ENCODE data around the gene LILRA1. TPM values are rescaled to one million over a fixed set of nuclear protein-coding genes. Genes with fewer than 3 reads are reported as not detected.
"Not testable (repeated sequence)": the region's sequence is repeated elsewhere in the genome, so short reads cannot be mapped to it uniquely, and the experiment has no call there.

The LILRA1 gene
- not detected for total RNA-seq

DNA sequence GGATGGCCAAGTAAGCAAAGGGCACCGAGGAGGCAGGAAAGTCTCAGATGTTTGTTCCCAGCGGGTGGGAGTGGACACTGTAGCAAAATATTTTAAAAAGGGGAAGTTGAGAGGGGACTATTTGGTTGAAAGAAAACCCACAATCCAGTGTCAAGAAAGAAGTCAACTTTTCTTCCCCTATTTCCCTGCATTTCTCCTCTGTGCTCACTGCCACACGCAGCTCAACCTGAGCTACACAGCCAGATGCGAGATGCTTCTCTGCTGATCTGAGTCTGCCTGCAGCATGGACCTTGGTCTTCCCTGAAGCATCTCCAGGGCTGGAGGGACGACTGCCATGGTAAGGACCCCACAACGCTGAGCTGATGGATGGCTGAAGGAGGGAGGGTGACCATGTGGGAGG lies at the start of gene LILRA1:
Gene LILRA1 (plus strand): TSS at position 188 of the 400 bp plus-strand sequence. CDS start 613 bp downstream, outside the sequence.
- H3K4me1 ChIP-seq; H3K27me3 ChIP-seq; H3K4me3 ChIP-seq; H3K9me3 ChIP-seq; H3K27ac ChIP-seq; DNase-seq (ENCODE audit: low spot score in 2 of 2); H3K36me3 ChIP-seq: not testable (repeated sequence)
- 79% methylated on average over 6 of the region's 6 CpGs for WGBS

DNA sequence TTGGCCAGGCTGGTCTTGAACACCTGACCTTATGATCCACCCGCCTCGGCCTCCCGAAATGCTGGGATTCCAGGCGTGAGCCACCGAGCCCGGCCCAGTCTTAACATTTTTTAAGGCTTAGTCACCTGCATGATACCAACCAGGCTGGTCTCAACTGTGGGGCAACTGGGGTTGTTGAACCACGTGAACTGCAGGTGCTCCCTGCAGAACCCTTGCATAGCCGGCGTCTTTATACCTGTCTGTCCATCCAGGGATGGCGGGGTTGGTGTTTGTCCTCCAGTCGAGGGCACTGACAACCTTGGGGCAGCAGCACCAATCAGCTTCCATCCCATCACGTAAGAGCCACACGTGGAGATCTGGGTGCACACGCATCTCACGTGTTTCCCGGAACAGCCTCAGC lies 44.6 kb upstream of the LILRA1 start:
- Histone ChIP-seq H3K27ac (no peak overlapping the region), H3K4me1 (no peaks in the 10 kb centered on the region), H3K4me3 (no peak overlapping the region), H3K27me3 (no peaks in the 10 kb centered on the region), H3K9me3 (no peaks in the 10 kb centered on the region), H3K36me3 (no peaks in the 10 kb centered on the region)
- no peak for DNase-seq (ENCODE audit: low spot score in 2 of 2)
- TF ChIP-seq, protein P1, sequence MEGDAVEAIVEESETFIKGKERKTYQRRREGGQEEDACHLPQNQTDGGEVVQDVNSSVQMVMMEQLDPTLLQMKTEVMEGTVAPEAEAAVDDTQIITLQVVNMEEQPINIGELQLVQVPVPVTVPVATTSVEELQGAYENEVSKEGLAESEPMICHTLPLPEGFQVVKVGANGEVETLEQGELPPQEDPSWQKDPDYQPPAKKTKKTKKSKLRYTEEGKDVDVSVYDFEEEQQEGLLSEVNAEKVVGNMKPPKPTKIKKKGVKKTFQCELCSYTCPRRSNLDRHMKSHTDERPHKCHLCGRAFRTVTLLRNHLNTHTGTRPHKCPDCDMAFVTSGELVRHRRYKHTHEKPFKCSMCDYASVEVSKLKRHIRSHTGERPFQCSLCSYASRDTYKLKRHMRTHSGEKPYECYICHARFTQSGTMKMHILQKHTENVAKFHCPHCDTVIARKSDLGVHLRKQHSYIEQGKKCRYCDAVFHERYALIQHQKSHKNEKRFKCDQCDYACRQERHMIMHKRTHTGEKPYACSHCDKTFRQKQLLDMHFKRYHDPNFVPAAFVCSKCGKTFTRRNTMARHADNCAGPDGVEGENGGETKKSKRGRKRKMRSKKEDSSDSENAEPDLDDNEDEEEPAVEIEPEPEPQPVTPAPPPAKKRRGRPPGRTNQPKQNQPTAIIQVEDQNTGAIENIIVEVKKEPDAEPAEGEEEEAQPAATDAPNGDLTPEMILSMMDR (IDR thresholded peaks at IDR 0.05) = no peak
- TF ChIP-seq POLR2A (IDR thresholded peaks at IDR 0.05) (no peak), EP300 (IDR thresholded peaks at IDR 0.05) (no peak), POLR2AphosphoS5 (IDR thresholded peaks at IDR 0.05) (no peak)
- WGBS = 75% methylated on average over 14 of the region's 16 CpGs

DNA sequence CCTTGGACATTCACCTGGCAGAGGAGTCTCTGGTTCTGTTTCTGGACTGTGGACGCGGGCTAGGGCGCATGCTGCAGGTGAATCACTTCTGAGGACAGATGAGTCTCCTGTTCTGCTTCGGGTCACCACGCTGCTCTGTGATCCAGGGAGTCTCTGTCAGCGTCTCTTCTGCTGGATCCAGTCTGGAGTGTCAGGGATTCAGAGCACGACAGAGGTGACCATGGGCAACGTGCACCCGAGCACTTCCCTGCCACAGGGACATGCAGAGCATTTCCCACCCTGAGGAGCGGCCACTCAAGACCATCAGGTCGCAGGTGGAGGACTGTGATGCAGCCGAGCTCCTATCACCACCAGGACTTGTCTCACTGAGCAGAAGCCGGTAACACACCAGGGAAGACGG lies 44.2 kb upstream of the LILRA1 start:
- Histone ChIP-seq H3K4me1 (no peaks in the 10 kb centered on the region), H3K27ac (no peak overlapping the region), H3K36me3 (no peaks in the 10 kb centered on the region), H3K27me3 (no peaks in the 10 kb centered on the region), H3K4me3 (no peak overlapping the region), H3K9me3 (no peaks in the 10 kb centered on the region)
- TF ChIP-seq, protein P1 (IDR thresholded peaks at IDR 0.05) = no peak
- no peak for TF ChIP-seq POLR2A (IDR thresholded peaks at IDR 0.05)
- no peak for TF ChIP-seq POLR2AphosphoS5 (IDR thresholded peaks at IDR 0.05)
- TF ChIP-seq EP300 (IDR thresholded peaks at IDR 0.05) = no peak
- WGBS = 88% methylated on average over 8 of the region's 14 CpGs
- no peak for DNase-seq (ENCODE audit: low spot score in 2 of 2)

DNA sequence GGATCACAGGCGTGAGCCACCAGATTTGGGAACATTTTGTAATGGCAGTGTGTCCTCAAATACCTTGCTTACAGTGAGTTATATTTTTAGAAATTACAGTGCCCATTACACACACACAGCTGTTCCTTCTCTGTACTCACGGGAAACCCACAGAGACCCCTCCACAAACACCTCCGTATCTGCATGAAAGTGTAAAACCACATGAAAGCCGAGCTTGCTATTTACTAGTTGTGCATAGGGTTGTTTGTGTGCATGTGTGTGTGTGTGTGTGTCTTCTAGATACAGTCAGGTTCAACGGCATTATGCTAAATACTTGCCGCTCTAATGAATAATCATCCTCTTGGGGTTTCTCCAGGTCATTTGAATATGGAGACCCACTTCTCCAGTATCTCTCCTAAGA lies 42.1 kb upstream of the LILRA1 start:
- Histone ChIP-seq H3K4me1 (no peaks in the 10 kb centered on the region), H3K9me3 (no peaks in the 10 kb centered on the region), H3K27me3 (peaks cover 5% of the 10 kb centered on the region), H3K36me3 (no peaks in the 10 kb centered on the region), H3K27ac (no peak overlapping the region), H3K4me3 (no peak overlapping the region)
- no peak for DNase-seq (ENCODE audit: low spot score in 2 of 2)
- TF ChIP-seq POLR2AphosphoS5 (IDR thresholded peaks at IDR 0.05) = no peak
- TF ChIP-seq, protein P1 (IDR thresholded peaks at IDR 0.05) = no peak
- WGBS = 82% methylated on average over 6 of the region's 6 CpGs

DNA sequence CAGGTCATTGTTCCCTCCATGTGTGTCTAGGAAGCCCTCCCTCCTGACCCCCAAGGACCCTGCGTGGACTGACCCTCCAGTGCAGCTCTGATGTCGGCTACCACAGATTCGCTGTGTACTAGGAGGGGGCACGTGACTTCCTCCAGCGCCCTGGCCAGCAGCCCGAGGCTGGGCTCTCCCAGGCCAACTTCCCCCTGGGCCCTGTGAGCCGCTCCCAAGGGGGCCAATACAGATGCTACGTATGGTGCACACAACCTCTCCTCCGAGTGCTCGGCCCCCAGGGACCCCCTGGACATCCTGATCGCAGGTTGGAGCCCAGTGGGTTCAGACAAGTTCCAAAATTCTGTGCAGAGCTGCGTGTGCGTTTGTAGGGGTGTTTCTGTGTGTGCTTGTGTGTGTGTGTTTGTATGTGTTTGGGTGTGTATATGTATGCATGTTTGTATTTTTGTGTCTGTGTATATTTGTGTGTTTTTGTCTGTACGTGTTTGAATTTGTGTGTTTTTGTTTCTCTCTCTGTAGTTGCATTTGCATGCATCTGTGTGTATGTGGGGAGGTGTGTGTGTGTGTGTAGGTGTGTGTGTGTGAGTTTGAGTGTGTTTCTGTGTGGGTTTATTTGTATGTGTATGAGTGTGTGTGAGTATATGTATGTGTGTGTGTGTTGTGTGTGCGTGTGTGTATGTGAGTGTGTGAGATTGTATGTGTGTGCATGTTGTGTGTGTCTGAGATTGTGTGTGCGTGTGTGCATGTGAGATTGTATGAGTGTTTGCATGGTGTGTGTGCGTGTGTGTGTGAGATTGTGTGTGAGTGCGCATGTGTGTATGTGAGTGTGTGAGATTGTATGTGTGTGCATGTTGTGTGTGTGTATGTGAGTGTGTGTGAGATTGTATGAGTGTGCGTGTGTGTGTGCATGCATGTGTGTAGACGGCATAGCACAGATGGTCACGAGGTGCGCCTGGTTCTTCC lies 41.2 kb upstream of the LILRA1 start:
- peaks cover 5% of the 10 kb centered on the region for H3K27me3 ChIP-seq
- 78% methylated on average over 19 of the region's 22 CpGs for WGBS
- TF ChIP-seq POLR2A (IDR thresholded peaks at IDR 0.05) = no peak
- no peak for TF ChIP-seq POLR2AphosphoS5 (IDR thresholded peaks at IDR 0.05)
- no peak for TF ChIP-seq EP300 (IDR thresholded peaks at IDR 0.05)
- TF ChIP-seq, protein P1 (IDR thresholded peaks at IDR 0.05) = no peak

More for the DNA sequence above, 41.2 kb upstream of the LILRA1 start:
- Histone ChIP-seq H3K4me1 (no peaks in the 10 kb centered on the region), H3K4me3 (no peak overlapping the region), H3K36me3 (no peaks in the 10 kb centered on the region), H3K9me3 (no peaks in the 10 kb centered on the region), H3K27ac (no peak overlapping the region)
- no peak for DNase-seq (ENCODE audit: low spot score in 2 of 2)

Data from suprapubic skin (tissue), 4 donors.